ENCODE measurements around the gene ZMIZ1. TPM values are rescaled to one million over a fixed set of nuclear protein-coding genes. Genes with fewer than 3 reads are reported as not detected.

The ZMIZ1 gene
- total and polyA plus RNA-seq, 2 experiments from 2014 or later: 9.2 to 30.9 TPM

DNA sequence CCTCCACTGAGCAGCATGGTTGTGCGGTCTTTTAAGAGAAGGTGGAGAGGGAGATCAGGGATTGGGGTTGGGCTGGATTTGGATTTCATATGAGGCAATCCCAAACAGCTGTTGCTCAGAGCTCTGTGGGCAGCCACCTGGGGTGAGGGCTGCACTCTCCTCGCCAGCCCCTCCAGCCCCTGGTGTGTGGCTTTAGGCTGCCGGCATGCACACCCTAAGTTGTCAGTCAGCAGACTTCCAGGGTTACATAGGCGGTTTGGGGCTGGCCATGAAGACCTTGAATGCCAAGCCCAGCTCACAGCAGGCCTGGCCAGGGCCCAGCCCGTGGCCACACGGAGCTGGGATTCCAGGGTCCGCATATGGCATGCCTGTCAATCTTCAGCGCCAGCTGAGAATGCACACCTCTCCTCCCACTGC is 54.8 kb downstream of the ZMIZ1 start:
- no peaks in the 10 kb centered on the region for H3F3A ChIP-seq (replicated peaks; ENCODE audit: low read depth)
- no peaks in the 10 kb centered on the region for H3K9me2 ChIP-seq (ENCODE audit: insufficient read depth)
- Mint-ChIP-seq H3K4me3 (no peak overlapping the region), H3K27ac (peak overlapping the region; percentile 82), H3K27me3 (ENCODE audit: insufficient read depth, low read depth, poor library complexity) (peaks cover 13% of the 10 kb centered on the region), H3K9me3 (no peaks in the 10 kb centered on the region), H3K4me1 (peaks cover 28% of the 10 kb centered on the region), H3K36me3 (ENCODE audit: low read depth) (peaks cover 12% of the 10 kb centered on the region; the same call in 2 of the 3 replicates)
- DNase-seq (ENCODE audit: low spot score) (no peak), ATAC-seq (no peak)
- no peak overlapping the region for H3K27ac ChIP-seq (ENCODE audit: low read depth)
- no peaks in the 10 kb centered on the region for H3K36me3 ChIP-seq (ENCODE audit: insufficient read depth)
- no peaks in the 10 kb centered on the region for H3K27me3 ChIP-seq (ENCODE audit: insufficient read depth)
- H3K4me3 ChIP-seq: no peak overlapping the region
- TF ChIP-seq ZNF114 (CRISPR knock-in tag; IDR thresholded peaks at IDR 0.05) (no peak), JUNB (IDR thresholded peaks at IDR 0.05; ENCODE audit: unreplicated experiment) (no peak), POLR2AphosphoS5 (IDR thresholded peaks at IDR 0.05; ENCODE audit: low read depth) (no peak), STAT1 (IDR thresholded peaks at IDR 0.05; ENCODE audit: unreplicated experiment) (no peak), EZH2phosphoT487 (IDR thresholded peaks at IDR 0.05; ENCODE audit: unreplicated experiment) (no peak), EZH2 (IDR thresholded peaks at IDR 0.05; ENCODE audit: low read depth, unreplicated experiment) (no peak), ZNF331 (CRISPR knock-in tag; IDR thresholded peaks at IDR 0.05; ENCODE audit: low read depth) (no peak), CREB1 (CRISPR knock-in tag; IDR thresholded peaks at IDR 0.05; ENCODE audit: low read depth) (no peak)
- TF ChIP-seq, protein P1, sequence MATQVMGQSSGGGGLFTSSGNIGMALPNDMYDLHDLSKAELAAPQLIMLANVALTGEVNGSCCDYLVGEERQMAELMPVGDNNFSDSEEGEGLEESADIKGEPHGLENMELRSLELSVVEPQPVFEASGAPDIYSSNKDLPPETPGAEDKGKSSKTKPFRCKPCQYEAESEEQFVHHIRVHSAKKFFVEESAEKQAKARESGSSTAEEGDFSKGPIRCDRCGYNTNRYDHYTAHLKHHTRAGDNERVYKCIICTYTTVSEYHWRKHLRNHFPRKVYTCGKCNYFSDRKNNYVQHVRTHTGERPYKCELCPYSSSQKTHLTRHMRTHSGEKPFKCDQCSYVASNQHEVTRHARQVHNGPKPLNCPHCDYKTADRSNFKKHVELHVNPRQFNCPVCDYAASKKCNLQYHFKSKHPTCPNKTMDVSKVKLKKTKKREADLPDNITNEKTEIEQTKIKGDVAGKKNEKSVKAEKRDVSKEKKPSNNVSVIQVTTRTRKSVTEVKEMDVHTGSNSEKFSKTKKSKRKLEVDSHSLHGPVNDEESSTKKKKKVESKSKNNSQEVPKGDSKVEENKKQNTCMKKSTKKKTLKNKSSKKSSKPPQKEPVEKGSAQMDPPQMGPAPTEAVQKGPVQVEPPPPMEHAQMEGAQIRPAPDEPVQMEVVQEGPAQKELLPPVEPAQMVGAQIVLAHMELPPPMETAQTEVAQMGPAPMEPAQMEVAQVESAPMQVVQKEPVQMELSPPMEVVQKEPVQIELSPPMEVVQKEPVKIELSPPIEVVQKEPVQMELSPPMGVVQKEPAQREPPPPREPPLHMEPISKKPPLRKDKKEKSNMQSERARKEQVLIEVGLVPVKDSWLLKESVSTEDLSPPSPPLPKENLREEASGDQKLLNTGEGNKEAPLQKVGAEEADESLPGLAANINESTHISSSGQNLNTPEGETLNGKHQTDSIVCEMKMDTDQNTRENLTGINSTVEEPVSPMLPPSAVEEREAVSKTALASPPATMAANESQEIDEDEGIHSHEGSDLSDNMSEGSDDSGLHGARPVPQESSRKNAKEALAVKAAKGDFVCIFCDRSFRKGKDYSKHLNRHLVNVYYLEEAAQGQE (IDR thresholded peaks at IDR 0.05; ENCODE audit: unreplicated experiment): no peak
- TF ChIP-seq, protein P2, sequence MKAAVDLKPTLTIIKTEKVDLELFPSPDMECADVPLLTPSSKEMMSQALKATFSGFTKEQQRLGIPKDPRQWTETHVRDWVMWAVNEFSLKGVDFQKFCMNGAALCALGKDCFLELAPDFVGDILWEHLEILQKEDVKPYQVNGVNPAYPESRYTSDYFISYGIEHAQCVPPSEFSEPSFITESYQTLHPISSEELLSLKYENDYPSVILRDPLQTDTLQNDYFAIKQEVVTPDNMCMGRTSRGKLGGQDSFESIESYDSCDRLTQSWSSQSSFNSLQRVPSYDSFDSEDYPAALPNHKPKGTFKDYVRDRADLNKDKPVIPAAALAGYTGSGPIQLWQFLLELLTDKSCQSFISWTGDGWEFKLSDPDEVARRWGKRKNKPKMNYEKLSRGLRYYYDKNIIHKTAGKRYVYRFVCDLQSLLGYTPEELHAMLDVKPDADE (IDR thresholded peaks at IDR 0.05): no peak
- TF ChIP-seq, protein P3, sequence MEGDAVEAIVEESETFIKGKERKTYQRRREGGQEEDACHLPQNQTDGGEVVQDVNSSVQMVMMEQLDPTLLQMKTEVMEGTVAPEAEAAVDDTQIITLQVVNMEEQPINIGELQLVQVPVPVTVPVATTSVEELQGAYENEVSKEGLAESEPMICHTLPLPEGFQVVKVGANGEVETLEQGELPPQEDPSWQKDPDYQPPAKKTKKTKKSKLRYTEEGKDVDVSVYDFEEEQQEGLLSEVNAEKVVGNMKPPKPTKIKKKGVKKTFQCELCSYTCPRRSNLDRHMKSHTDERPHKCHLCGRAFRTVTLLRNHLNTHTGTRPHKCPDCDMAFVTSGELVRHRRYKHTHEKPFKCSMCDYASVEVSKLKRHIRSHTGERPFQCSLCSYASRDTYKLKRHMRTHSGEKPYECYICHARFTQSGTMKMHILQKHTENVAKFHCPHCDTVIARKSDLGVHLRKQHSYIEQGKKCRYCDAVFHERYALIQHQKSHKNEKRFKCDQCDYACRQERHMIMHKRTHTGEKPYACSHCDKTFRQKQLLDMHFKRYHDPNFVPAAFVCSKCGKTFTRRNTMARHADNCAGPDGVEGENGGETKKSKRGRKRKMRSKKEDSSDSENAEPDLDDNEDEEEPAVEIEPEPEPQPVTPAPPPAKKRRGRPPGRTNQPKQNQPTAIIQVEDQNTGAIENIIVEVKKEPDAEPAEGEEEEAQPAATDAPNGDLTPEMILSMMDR (conservative IDR thresholded peaks at IDR 0.05; ENCODE audit: low read depth in 2 of 2): no peak
- no peak overlapping the region for H3K4me2 ChIP-seq
- peaks cover 7% of the 10 kb centered on the region; the same call in 1 of the 2 replicates for H3K79me2 ChIP-seq (replicated peaks; ENCODE audit: insufficient read depth)
- H2AFZ ChIP-seq: no peak overlapping the region
- peaks cover 19% of the 10 kb centered on the region for H3K4me1 ChIP-seq (ENCODE audit: insufficient read depth)
- H4K20me1 ChIP-seq (replicated peaks; ENCODE audit: insufficient read depth): peaks cover 8% of the 10 kb centered on the region; the same call in 1 of the 2 replicates

All from GM23338 (cell line).